ENCODE measurements around the gene USF1.

DNA sequence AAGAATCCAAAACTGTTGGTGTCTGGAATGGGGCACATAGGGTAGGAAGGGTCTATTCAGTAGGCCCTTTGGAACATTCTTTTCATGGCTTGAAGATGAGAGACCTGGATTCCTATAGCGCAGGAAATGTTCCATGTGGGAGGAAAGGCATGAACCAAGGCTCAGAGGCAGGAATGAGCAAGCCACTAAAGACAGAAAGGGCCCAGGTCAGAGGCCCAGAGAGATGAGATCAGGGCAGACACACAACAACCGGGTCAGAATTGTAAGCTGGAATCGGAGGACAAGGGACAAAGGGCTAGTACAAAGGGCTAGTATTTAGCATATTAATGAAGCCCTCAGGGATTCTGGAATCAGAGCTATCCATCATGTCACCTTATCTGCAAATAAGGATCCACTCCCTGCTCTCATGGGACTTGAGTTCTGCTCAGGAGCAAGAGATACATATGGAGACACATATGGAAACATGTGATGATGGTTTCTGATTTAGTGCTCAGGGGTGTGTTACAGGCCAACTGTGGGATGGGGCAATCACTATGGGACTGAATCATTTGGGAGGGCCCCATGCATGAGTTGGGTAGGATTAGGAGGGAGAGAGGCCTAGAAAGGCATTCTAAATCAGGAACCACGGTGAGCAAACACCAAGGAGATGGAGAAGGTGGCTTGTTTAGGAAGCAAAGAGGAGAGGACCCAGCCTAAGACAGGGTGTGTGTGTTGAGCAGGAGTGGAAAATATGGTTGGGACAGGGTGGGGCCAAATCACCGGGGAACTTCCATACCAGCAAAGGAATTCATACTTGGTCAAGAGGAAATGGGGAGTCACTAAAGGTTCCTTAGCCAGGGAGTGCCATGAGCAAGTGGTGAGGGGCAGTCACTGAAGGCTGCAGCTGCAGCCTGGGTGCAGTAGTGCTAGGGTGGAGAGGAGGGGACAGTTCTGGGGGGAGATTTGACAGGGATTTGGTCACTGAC, 34.9 kb upstream of the USF1 start:
- TF ChIP-seq, protein P1, sequence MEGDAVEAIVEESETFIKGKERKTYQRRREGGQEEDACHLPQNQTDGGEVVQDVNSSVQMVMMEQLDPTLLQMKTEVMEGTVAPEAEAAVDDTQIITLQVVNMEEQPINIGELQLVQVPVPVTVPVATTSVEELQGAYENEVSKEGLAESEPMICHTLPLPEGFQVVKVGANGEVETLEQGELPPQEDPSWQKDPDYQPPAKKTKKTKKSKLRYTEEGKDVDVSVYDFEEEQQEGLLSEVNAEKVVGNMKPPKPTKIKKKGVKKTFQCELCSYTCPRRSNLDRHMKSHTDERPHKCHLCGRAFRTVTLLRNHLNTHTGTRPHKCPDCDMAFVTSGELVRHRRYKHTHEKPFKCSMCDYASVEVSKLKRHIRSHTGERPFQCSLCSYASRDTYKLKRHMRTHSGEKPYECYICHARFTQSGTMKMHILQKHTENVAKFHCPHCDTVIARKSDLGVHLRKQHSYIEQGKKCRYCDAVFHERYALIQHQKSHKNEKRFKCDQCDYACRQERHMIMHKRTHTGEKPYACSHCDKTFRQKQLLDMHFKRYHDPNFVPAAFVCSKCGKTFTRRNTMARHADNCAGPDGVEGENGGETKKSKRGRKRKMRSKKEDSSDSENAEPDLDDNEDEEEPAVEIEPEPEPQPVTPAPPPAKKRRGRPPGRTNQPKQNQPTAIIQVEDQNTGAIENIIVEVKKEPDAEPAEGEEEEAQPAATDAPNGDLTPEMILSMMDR (conservative IDR thresholded peaks at IDR 0.05; ENCODE audit: low read length) = no peak
- TF ChIP-seq EZH2phosphoT487 (IDR thresholded peaks at IDR 0.05; ENCODE audit: borderline replicate concordance, low read depth, low read length) = no peak
